ENCODE results near the gene GXYLT1. TPM values are rescaled to one million over a fixed set of nuclear protein-coding genes. Genes with fewer than 3 reads are reported as not detected.

The GXYLT1 gene
- total and polyA plus RNA-seq, 2 donors (not counting 3 experiments of a cell fraction or from before 2014, with no cell fraction given), result 6.8 to 23.0 TPM

DNA sequence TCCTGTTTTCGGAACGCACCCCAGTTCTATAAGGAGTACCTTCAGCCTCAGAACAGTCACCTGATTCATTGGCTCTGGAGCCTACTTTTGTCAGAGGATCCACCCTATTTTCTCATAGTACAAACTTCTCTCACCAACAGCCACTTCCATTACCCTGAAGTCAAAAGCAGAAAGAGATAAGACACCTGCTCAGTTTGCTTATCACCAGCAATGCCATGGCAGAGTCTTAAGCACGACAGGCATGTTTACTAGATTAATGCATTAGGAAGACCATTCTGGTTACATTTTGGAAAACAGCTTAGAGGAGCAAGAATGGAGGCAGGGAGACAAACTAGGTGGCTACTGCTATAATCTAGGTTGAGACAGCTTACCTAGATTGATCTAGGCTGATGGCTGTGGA is 67.7 kb downstream of the GXYLT1 start:
- no peak overlapping the region for H3K4me2 ChIP-seq (ENCODE audit: insufficient read depth, low read length)
- H3K27me3 ChIP-seq (ENCODE audit: control insufficient read depth in 2 of 2, insufficient read depth in 2 of 2, low read length in 2 of 2), result no peaks in the 10 kb centered on the region
- no peak overlapping the region for H3K9ac ChIP-seq (replicated peaks; ENCODE audit: extremely low read depth, insufficient read depth, low read length)
- no peaks in the 10 kb centered on the region for H4K20me1 ChIP-seq (replicated peaks; ENCODE audit: control insufficient read depth, extremely low read depth, insufficient read depth, low read length)
- no peak overlapping the region for H3K4me3 ChIP-seq (replicated peaks in 1 of 3; ENCODE audit: insufficient read depth in 1 of 3, low read depth in 1 of 3, low read length in 3 of 3)
- H3K36me3 ChIP-seq (ENCODE audit: control insufficient read depth in 2 of 2, extremely low read depth in 1 of 2, insufficient read depth in 2 of 2, low read length in 2 of 2), result no peaks in the 10 kb centered on the region
- H3K9me3 ChIP-seq (replicated peaks; ENCODE audit: control insufficient read depth, insufficient read depth, low read length), result no peaks in the 10 kb centered on the region
- no peak for DNase-seq (ENCODE audit: low read depth, low spot score)
- no peaks in the 10 kb centered on the region for H3K9me1 ChIP-seq (replicated peaks; ENCODE audit: control insufficient read depth, extremely low read depth, insufficient read depth, low read length)
- no peak overlapping the region for H3K27ac ChIP-seq (ENCODE audit: insufficient read depth, low read depth, low read length)
- ChIA-PET POLR2A (no interaction called here), CTCF (no interaction called here)
- no peaks in the 10 kb centered on the region for H3K4me1 ChIP-seq (ENCODE audit: control insufficient read depth, extremely low read depth, insufficient read depth, low read length)
- no peaks in the 10 kb centered on the region for H3K79me2 ChIP-seq (ENCODE audit: control insufficient read depth, insufficient read depth, low read length)
- no TSS peak for BruUV-seq (replicated peaks)
- TF ChIP-seq POLR2A (IDR thresholded peaks at IDR 0.05; ENCODE audit: low read depth, low read length), result no peak
- no peak for TF ChIP-seq EZH2 (IDR thresholded peaks at IDR 0.05; ENCODE audit: borderline replicate concordance, low read depth, low read length, severe bottlenecking)
- TF ChIP-seq, protein P1, sequence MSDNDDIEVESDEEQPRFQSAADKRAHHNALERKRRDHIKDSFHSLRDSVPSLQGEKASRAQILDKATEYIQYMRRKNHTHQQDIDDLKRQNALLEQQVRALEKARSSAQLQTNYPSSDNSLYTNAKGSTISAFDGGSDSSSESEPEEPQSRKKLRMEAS (IDR thresholded peaks at IDR 0.05; ENCODE audit: insufficient read depth, insufficient read length), result no peak
- TF ChIP-seq GATA2 (IDR thresholded peaks at IDR 0.05; ENCODE audit: insufficient read depth, insufficient read length, low read depth, low read length), result no peak
- TF ChIP-seq MYC (IDR thresholded peaks at IDR 0.05; ENCODE audit: low read depth, low read length), result no peak
- TF ChIP-seq, protein P2, sequence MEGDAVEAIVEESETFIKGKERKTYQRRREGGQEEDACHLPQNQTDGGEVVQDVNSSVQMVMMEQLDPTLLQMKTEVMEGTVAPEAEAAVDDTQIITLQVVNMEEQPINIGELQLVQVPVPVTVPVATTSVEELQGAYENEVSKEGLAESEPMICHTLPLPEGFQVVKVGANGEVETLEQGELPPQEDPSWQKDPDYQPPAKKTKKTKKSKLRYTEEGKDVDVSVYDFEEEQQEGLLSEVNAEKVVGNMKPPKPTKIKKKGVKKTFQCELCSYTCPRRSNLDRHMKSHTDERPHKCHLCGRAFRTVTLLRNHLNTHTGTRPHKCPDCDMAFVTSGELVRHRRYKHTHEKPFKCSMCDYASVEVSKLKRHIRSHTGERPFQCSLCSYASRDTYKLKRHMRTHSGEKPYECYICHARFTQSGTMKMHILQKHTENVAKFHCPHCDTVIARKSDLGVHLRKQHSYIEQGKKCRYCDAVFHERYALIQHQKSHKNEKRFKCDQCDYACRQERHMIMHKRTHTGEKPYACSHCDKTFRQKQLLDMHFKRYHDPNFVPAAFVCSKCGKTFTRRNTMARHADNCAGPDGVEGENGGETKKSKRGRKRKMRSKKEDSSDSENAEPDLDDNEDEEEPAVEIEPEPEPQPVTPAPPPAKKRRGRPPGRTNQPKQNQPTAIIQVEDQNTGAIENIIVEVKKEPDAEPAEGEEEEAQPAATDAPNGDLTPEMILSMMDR (IDR thresholded peaks at IDR 0.05; ENCODE audit: extremely low read depth in 1 of 2, insufficient read depth in 1 of 2, low read depth in 1 of 2, low read length in 2 of 2), result no peak
- no peak for FAIRE-seq
- H2AFZ ChIP-seq (ENCODE audit: low read depth, low read length), result no peak overlapping the region
- dilution Hi-C loops (cut with MboI; ENCODE audit: extremely low pct_ligation_motif_present, low sequenced_read_pairs), result no loop called here
- intact Hi-C loops (cut with micrococcal nuclease), result no loop called here

DNA sequence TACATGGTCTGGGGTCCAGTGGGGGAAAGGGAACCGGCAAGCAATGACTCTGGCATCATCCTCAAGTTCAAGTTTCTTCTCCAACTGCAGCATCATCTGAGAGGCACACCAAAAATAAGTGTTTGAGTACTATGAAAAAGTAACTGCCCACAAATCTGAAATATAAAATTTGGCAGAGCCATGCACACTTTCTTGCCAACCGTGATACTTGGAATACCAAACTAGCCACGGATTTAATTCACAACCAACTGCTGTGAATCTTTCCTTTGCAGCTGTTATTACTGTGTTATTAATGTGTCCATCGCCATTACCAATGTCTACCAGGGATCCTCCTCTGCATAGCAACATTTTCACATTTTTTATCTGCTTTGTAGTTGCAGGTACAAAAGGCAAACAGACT is 74.6 kb downstream of the GXYLT1 start:
- DNase-seq (ENCODE audit: low read depth, low spot score) (no peak), FAIRE-seq (no peak)
- no peaks in the 10 kb centered on the region for H3K36me3 ChIP-seq (ENCODE audit: control insufficient read depth in 2 of 2, extremely low read depth in 1 of 2, insufficient read depth in 2 of 2, low read length in 2 of 2)
- no peaks in the 10 kb centered on the region for H3K79me2 ChIP-seq (ENCODE audit: control insufficient read depth, insufficient read depth, low read length)
- dilution Hi-C loops (cut with MboI; ENCODE audit: extremely low pct_ligation_motif_present, low sequenced_read_pairs) (no loop called here), intact Hi-C loops (cut with micrococcal nuclease) (no loop called here)
- H3K4me1 ChIP-seq (ENCODE audit: control insufficient read depth, extremely low read depth, insufficient read depth, low read length), result peaks cover 4% of the 10 kb centered on the region
- H3K4me2 ChIP-seq (ENCODE audit: insufficient read depth, low read length), result no peak overlapping the region
- no peak overlapping the region for H2AFZ ChIP-seq (ENCODE audit: low read depth, low read length)
- no peaks in the 10 kb centered on the region for H3K9me3 ChIP-seq (replicated peaks; ENCODE audit: control insufficient read depth, insufficient read depth, low read length)
- TF ChIP-seq, protein P2 (IDR thresholded peaks at IDR 0.05; ENCODE audit: extremely low read depth in 1 of 2, insufficient read depth in 1 of 2, low read depth in 1 of 2, low read length in 2 of 2), result no peak
- TF ChIP-seq POLR2A (IDR thresholded peaks at IDR 0.05; ENCODE audit: low read depth, low read length) (no peak), FOS (IDR thresholded peaks at IDR 0.05; ENCODE audit: borderline replicate concordance, insufficient read depth, low read length) (no peak), GATA2 (IDR thresholded peaks at IDR 0.05; ENCODE audit: insufficient read depth, insufficient read length, low read depth, low read length) (no peak), POLR2AphosphoS5 (IDR thresholded peaks at IDR 0.05; ENCODE audit: insufficient read depth, low read depth, low read length) (no peak), EZH2 (IDR thresholded peaks at IDR 0.05; ENCODE audit: borderline replicate concordance, low read depth, low read length, severe bottlenecking) (no peak), JUN (IDR thresholded peaks at IDR 0.05; ENCODE audit: borderline replicate concordance, insufficient read depth, insufficient read length, low read depth) (no peak), MYC (IDR thresholded peaks at IDR 0.05; ENCODE audit: low read depth, low read length) (no peak)
- TF ChIP-seq, protein P1 (IDR thresholded peaks at IDR 0.05; ENCODE audit: insufficient read depth, insufficient read length), result no peak
- ChIA-PET POLR2A (no interaction called here), CTCF (no interaction called here)
- H3K27ac ChIP-seq (ENCODE audit: insufficient read depth, low read depth, low read length), result no peak overlapping the region
- no peak overlapping the region for H3K4me3 ChIP-seq (replicated peaks in 1 of 3; ENCODE audit: insufficient read depth in 1 of 3, low read depth in 1 of 3, low read length in 3 of 3)
- BruUV-seq (replicated peaks), result no TSS peak
- H3K27me3 ChIP-seq (ENCODE audit: control insufficient read depth in 2 of 2, insufficient read depth in 2 of 2, low read length in 2 of 2), result no peaks in the 10 kb centered on the region
- H3K9ac ChIP-seq (replicated peaks; ENCODE audit: extremely low read depth, insufficient read depth, low read length), result no peak overlapping the region
- H3K9me1 ChIP-seq (replicated peaks; ENCODE audit: control insufficient read depth, extremely low read depth, insufficient read depth, low read length), result no peaks in the 10 kb centered on the region
- no peaks in the 10 kb centered on the region for H4K20me1 ChIP-seq (replicated peaks; ENCODE audit: control insufficient read depth, extremely low read depth, insufficient read depth, low read length)
